ENCODE data around the gene AK2. TPM values are rescaled to one million over a fixed set of nuclear protein-coding genes. Genes with fewer than 3 reads are reported as not detected.

AK2 gene
- total and polyA plus RNA-seq, 2 donors (not counting 1 experiment from before 2014, with no cell fraction given) = 66.8 to 109 TPM

DNA sequence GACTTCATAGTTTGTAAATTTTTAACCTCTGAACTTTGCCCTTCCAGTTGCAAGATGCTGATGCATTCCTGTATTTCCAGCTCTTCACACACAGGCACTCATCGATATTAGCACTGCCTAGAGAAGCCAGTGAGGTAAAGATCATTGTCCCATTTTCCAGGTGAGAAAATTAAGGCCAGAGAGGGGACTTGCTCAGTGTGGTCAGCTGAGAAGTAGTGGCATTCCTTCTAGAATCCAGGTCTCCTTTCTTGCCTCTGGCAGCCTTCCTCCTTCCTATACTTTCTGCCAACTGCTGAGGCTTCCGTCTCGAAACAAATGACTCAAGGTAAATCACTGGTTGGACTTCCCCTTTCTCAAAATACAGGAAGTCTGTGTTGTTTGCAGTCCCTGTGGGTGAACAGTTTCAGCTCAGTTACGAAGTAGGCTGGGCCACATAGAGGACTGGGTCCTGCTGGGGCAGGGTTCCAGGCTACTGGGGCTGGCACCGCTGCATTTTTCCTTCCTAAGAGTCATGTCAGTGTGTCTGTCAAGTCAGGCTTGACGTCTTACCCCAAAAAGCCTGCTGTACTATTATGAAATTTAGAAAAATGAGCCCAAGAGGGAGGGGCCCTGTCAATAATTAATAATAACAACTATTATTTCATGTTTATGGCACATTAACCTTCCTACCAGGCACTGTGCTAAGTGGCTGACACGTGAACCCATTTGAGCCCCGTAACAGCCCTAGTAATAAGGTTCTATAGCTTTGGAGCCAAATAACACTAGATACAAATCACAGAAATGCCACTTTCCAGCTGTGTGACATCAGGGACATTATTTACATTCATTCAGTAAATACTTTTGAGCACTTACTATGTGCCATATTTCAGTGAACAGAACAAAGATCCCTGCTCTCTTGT, 55.4 kb downstream of the AK2 start:
- H3K9ac ChIP-seq (ENCODE audit: low read length) = peak overlapping the region; percentile 56
- H3K9me3 ChIP-seq (ENCODE audit: control extremely low read depth in 1 of 3, control insufficient read depth in 2 of 3, insufficient read depth in 1 of 3, low read length in 2 of 3) = peaks cover 0 to 6% (median 0%) of the 10 kb centered on the region in 3 donors
- H4K20me1 ChIP-seq (ENCODE audit: control insufficient read depth, insufficient read depth, low read length, poor library complexity, severe bottlenecking) = no peaks in the 10 kb centered on the region
- no peak for TF ChIP-seq EZH2 (IDR thresholded peaks at IDR 0.05; ENCODE audit: borderline replicate concordance, insufficient read depth, low read depth, low read length, poor library complexity, severe bottlenecking)
- TF ChIP-seq, protein P1, sequence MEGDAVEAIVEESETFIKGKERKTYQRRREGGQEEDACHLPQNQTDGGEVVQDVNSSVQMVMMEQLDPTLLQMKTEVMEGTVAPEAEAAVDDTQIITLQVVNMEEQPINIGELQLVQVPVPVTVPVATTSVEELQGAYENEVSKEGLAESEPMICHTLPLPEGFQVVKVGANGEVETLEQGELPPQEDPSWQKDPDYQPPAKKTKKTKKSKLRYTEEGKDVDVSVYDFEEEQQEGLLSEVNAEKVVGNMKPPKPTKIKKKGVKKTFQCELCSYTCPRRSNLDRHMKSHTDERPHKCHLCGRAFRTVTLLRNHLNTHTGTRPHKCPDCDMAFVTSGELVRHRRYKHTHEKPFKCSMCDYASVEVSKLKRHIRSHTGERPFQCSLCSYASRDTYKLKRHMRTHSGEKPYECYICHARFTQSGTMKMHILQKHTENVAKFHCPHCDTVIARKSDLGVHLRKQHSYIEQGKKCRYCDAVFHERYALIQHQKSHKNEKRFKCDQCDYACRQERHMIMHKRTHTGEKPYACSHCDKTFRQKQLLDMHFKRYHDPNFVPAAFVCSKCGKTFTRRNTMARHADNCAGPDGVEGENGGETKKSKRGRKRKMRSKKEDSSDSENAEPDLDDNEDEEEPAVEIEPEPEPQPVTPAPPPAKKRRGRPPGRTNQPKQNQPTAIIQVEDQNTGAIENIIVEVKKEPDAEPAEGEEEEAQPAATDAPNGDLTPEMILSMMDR (IDR thresholded peaks at IDR 0.05) = no peak
- Mint-ChIP-seq H3K27me3 (no peaks in the 10 kb centered on the region), H3K27ac (peak overlapping the region; percentile 84), H3K9me3 (ENCODE audit: insufficient read depth) (no peaks in the 10 kb centered on the region), H3K4me3 (peak overlapping the region; percentile 74), H3K4me1 (peaks cover 43% of the 10 kb centered on the region)
- H3K4me3 ChIP-seq (ENCODE audit: control extremely low read depth in 1 of 5, extremely low read depth in 1 of 5, insufficient read depth in 1 of 5, low read depth in 2 of 5, low read length in 4 of 5) = peak overlapping the region in 4 of 5 experiments; percentile 6 to 44 (median 38)
- POLR2A ChIA-PET = interaction anchor here (0.5 to 2.3 kb wide), 10 partner anchors 9 to 1917 kb away, joined by 3 to 20 read pairs (median 5); partner anchors contain the start of genes RNF19B, S100PBP and YARS1
- peaks cover 34 to 44% of the 10 kb centered on the region in 2 donors for H3K4me1 ChIP-seq (ENCODE audit: control insufficient read depth in 2 of 2, insufficient read depth in 2 of 2, low read length in 2 of 2)
- no peaks in the 10 kb centered on the region for H3K36me3 ChIP-seq (replicated peaks in 1 of 2; ENCODE audit: control extremely low read depth in 1 of 2, control insufficient read depth in 1 of 2, extremely low read depth in 1 of 2, insufficient read depth in 2 of 2, low read length in 1 of 2)
- peak overlapping the region; percentile 81 for H3K4me2 ChIP-seq (replicated peaks; ENCODE audit: low read depth, low read length, poor library complexity, severe bottlenecking)
- H3K27me3 ChIP-seq (replicated peaks in 1 of 4; ENCODE audit: control extremely low read depth in 1 of 4, control insufficient read depth in 3 of 4, insufficient read depth in 4 of 4, low read length in 3 of 4) = no peaks in the 10 kb centered on the region
- peak overlapping the region; percentile 70 to 87 for H3K27ac ChIP-seq (ENCODE audit: low read length in 2 of 2)
- intact Hi-C loops (cut with micrococcal nuclease) = loop anchor here (1.0 kb wide), 3 partner anchors 11 to 146 kb away; partner anchors contain the start of gene RNF19B
- DNase-seq (peak; percentile 88), ATAC-seq (ENCODE audit: low read depth) (peak; percentile 96)
- CTCF ChIA-PET = interaction anchor here (0.9 to 2.6 kb wide), 11 partner anchors 9 to 73 kb away, joined by 3 to 13 read pairs (median 5); partner anchors contain the start of gene RNF19B
- H3K79me2 ChIP-seq (ENCODE audit: control insufficient read depth, insufficient read depth, low read length) = no peaks in the 10 kb centered on the region
- WGBS (ENCODE audit: insufficient coverage) = 0% methylated on average over 2 of the region's 8 CpGs
- no peak overlapping the region for H2AFZ ChIP-seq (ENCODE audit: insufficient read depth, low read depth, low read length, poor library complexity, severe bottlenecking)
